K562 (cell line): ENCODE results near the gene CBLC. TPM values are rescaled to one million over a fixed set of nuclear protein-coding genes. Genes with fewer than 3 reads are reported as not detected.
A peak's percentile ranks its signal among the peaks of the same experiment; 100 is the strongest.

Experiments used
- ATF3 ChIP-seq, 2 experiments: fragments of 450-650 bp in 1 of 2; sonication (generic) in 1 of 2; formaldehyde crosslinking in 1 of 2; IDR thresholded peaks in 1 of 2; conservative IDR thresholded peaks in 1 of 2; 2 replicates each; pipeline versions ENCODE4 v1.6.1 to v1.8.1; 2016 to 2023; ENCODE audit warnings: mild to moderate bottlenecking in 2 of 2, moderate library complexity in 2 of 2, inconsistent platforms in 1 of 2, missing genetic modification reagents in 1 of 2
- CXXC5 ChIP-seq: fragments of 250-450 bp; sonication (Bioruptor Pico); IDR thresholded peaks from 2 replicates; pipeline ENCODE4 v1.8.0; 2022; ENCODE audit warnings: inconsistent platforms, mild to moderate bottlenecking, moderate library complexity
- GTF2B ChIP-seq: IDR thresholded peaks from 2 replicates; pipeline ENCODE4 v1.6.1; 2011; ENCODE audit not compliant: insufficient read length; ENCODE audit errors: extremely low read depth
- NBN ChIP-seq: fragments of 450-650 bp; IDR thresholded peaks from 2 replicates; pipeline ENCODE4 v1.6.1; 2016; ENCODE audit warnings: low read depth, mild to moderate bottlenecking
- PYGO2 ChIP-seq: fragments of 450-650 bp; IDR thresholded peaks from 2 replicates; pipeline ENCODE4 v1.6.1; 2016; ENCODE audit warnings: mild to moderate bottlenecking, missing genetic modification characterization, moderate library complexity, missing compliant biosample characterization
- SAFB ChIP-seq: fragments of 200-400 bp; formaldehyde crosslinking; IDR thresholded peaks from 2 replicates; pipeline ENCODE4 v1.6.1; 2017; ENCODE audit warnings: low read depth, low read length, borderline replicate concordance
- SAP30 ChIP-seq: fragments of 200-600 bp; sonication (generic); IDR thresholded peaks from 2 replicates; pipeline ENCODE4 v1.6.1; 2012; ENCODE audit warnings: borderline replicate concordance, low read depth, mild to moderate bottlenecking, moderate library complexity, low read length, control low read depth, inconsistent platforms; ENCODE audit not compliant: insufficient read depth, poor library complexity, severe bottlenecking
- SIX5 ChIP-seq, 2 experiments: IDR thresholded peaks; 2 replicates each; pipeline ENCODE4 v1.6.1; 2011; ENCODE audit warnings: low read length in 2 of 2, borderline replicate concordance in 1 of 2, low read depth in 1 of 2, mild to moderate bottlenecking in 1 of 2, moderate library complexity in 1 of 2; ENCODE audit not compliant: insufficient read depth in 1 of 2
- SMARCC2 ChIP-seq: fragments of 450-650 bp; IDR thresholded peaks from 2 replicates; pipeline ENCODE4 v1.6.1; 2017; ENCODE audit warnings: antibody characterized with exemption, moderate library complexity, mild to moderate bottlenecking, low read depth
- YBX1 ChIP-seq: fragments of 450-650 bp; IDR thresholded peaks from 2 replicates; pipeline ENCODE4 v1.7.1; 2016; ENCODE audit warnings: mild to moderate bottlenecking
- ZNF280B ChIP-seq: fragments of 250-450 bp; sonication (Bioruptor Pico); IDR thresholded peaks from 2 replicates; pipeline ENCODE4 v1.5.1; 2021; ENCODE audit warnings: mild to moderate bottlenecking
- polyA plus RNA-seq, 8 experiments: library from polyadenylated mRNA; depleted of rRNA in 4 of 8; stranded (reverse) in 5 of 8; unstranded in 3 of 8; fragments of >200 nt; fragmentation: Nextera tagmentation in 2 of 8; fragmentation: Illumina TruSeq in 1 of 8; extraction: Ambion mirVana in 2 of 8; extraction: Trizol in 1 of 8; gene quantifications; 2 replicates each; pipeline versions ENCODE4 v1.2.1 to v1.2.3, GENCODE V29; 2011 to 2014; ENCODE audit warnings: inconsistent platforms in 1 of 8, missing spikeins in 1 of 8
- total RNA-seq, 7 experiments: library from RNA; depleted of rRNA in 6 of 7; stranded (reverse); fragments of >200 nt in 6 of 7; fragmentation: Illumina TruSeq in 2 of 7; extraction: Trizol in 2 of 7; gene quantifications; 2 replicates each; pipeline versions ENCODE4 v1.2.1 to v1.2.3, GENCODE V29; 2011 to 2021; ENCODE audit warnings: low replicate concordance in 1 of 7
- TF ChIP-seq, protein P1 (sequence below): fragments of 250-450 bp; sonication (Bioruptor Pico); IDR thresholded peaks from 2 replicates; pipeline ENCODE4 v1.5.0; 2021
- TF ChIP-seq, protein P2 (sequence below), 3 experiments: fragments of 200-800 bp in 1 of 3; fragments of 250-450 bp in 1 of 3; fragments of 450-650 bp in 1 of 3; sonication (Bioruptor Pico) in 1 of 3; sonication (Bioruptor generic) in 1 of 3; formaldehyde crosslinking in 1 of 3; IDR thresholded peaks; 2 replicates each; pipeline versions ENCODE4 v1.6.1 to v1.8.0; 2016 to 2022; ENCODE audit warnings: mild to moderate bottlenecking in 2 of 3, missing genetic modification characterization in 2 of 3, missing compliant biosample characterization in 1 of 3, moderate library complexity in 1 of 3

The CBLC gene
- total and polyA plus RNA-seq, 9 of the 15 experiments (the other 6 are each of a cell fraction or from before 2014, with no cell fraction given) = 0.09 TPM; not detected in 8

DNA sequence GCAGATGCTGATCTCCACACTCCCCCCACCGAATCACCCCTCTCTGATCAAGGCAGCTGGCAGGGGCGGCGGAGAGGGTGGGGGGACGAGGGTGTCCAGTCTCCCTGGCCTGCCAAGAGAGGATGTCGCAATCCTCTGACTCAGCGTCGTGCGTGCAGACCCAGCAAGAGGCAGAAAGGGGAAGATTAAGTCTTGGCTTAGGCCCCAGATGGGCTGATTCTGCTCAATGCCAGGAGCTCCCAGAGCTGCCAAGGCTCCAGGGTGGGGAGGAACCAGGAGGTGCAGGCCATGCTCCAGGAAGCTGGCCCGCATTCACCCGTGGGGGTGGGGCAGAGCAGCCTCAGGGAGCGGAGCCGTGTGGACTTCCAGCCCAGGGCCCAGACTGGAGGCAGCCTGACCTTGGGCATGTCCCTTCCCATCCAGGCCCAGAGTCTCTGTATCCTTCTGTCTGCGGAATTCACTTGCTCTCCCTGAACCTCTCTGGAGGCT is 35.8 kb upstream of the CBLC start (continued):
- no peak for TF ChIP-seq GTF2B
- no peak for TF ChIP-seq SAFB
- TF ChIP-seq NBN = no peak; the same call in 1 of the 2 replicates
- TF ChIP-seq ZNF280B = no peak
- TF ChIP-seq SAP30 = no peak
- peak; percentile 94 for TF ChIP-seq ATF3 (IDR thresholded peaks at IDR 0.05)
- TF ChIP-seq ATF3 (CRISPR knock-in tag; conservative IDR thresholded peaks at IDR 0.05) = no peak
- no peak for TF ChIP-seq SIX5 (IDR thresholded peaks at IDR 0.05; ENCODE audit: borderline replicate concordance in 1 of 2, insufficient read depth in 1 of 2, low read depth in 1 of 2, low read length in 2 of 2)
- peak; percentile 75 for TF ChIP-seq CXXC5 (CRISPR knock-in tag)
- TF ChIP-seq YBX1 = no peak
- peak; percentile 61; the same call in 1 of the 2 replicates for TF ChIP-seq SMARCC2
- TF ChIP-seq, protein P1, sequence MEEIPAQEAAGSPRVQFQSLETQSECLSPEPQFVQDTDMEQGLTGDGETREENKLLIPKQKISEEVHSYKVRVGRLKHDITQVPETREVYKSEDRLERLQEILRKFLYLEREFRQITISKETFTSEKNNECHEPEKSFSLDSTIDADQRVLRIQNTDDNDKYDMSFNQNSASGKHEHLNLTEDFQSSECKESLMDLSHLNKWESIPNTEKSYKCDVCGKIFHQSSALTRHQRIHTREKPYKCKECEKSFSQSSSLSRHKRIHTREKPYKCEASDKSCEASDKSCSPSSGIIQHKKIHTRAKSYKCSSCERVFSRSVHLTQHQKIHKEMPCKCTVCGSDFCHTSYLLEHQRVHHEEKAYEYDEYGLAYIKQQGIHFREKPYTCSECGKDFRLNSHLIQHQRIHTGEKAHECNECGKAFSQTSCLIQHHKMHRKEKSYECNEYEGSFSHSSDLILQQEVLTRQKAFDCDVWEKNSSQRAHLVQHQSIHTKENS (CRISPR knock-in tag) = no peak
- no peak for TF ChIP-seq PYGO2 (tag)
- TF ChIP-seq, protein P2, sequence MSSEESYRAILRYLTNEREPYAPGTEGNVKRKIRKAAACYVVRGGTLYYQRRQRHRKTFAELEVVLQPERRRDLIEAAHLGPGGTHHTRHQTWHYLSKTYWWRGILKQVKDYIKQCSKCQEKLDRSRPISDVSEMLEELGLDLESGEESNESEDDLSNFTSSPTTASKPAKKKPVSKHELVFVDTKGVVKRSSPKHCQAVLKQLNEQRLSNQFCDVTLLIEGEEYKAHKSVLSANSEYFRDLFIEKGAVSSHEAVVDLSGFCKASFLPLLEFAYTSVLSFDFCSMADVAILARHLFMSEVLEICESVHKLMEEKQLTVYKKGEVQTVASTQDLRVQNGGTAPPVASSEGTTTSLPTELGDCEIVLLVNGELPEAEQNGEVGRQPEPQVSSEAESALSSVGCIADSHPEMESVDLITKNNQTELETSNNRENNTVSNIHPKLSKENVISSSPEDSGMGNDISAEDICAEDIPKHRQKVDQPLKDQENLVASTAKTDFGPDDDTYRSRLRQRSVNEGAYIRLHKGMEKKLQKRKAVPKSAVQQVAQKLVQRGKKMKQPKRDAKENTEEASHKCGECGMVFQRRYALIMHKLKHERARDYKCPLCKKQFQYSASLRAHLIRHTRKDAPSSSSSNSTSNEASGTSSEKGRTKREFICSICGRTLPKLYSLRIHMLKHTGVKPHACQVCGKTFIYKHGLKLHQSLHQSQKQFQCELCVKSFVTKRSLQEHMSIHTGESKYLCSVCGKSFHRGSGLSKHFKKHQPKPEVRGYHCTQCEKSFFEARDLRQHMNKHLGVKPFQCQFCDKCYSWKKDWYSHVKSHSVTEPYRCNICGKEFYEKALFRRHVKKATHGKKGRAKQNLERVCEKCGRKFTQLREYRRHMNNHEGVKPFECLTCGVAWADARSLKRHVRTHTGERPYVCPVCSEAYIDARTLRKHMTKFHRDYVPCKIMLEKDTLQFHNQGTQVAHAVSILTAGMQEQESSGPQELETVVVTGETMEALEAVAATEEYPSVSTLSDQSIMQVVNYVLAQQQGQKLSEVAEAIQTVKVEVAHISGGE (CRISPR knock-in tag; IDR thresholded peaks at IDR 0.05) = peak in 1 of 3 experiments; percentile 59; a peak in 2 of 6 replicates
